Stimulated activated CD4-positive, alpha-beta T cell treated with anti-CD3 and anti-CD28 coated beads, Interleukin-4, amount 100 ng/mL, for 24 hours (primary cell): ENCODE measurements around the gene LRRC27.

Source experiments
- DNase-seq: peaks from one replicate; pipeline ENCODE4 v3.0.0-alpha.2; 2020

Gene LRRC27

DNA sequence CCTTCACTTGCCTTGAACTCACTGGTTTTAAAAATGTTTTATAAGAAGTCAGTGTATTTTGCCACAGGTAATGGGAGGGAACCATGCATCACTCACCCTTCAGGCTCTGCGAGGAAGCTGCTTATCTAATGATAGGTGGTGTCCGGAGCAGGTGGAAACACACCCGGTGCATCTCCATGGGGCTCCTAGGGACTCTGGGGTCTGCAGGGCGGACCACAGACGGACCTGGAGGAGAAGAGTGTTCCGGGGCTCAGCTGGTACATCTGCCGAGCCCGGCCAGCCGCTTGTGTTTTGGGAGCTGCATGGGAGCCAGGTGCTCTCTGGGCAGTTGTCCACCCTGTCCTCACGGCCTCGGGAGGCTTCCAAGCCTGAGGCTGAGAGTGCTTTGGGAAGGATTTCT, 7.3 kb downstream of the LRRC27 start:
- DNase-seq = no peak

DNA sequence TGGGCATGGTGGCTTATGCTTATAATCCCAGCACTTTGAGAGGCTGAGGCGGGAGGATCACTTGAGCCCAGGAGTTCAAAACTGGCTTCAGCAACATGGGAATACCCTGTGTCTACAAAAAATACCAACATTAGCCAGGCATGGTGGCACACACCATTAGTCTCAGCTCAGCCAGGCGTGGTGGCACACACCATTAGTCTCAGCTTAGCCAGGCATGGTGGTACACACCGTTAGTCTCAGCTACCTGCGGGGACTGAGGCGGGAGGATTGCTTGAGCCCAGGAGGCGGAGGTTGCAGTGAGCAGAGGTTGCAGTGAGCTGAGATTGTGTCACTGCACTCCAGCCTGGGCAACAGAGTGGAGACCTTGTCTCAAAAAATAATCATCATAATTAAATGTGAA, 9.0 kb downstream of the LRRC27 start:
- DNase-seq = no peak

DNA sequence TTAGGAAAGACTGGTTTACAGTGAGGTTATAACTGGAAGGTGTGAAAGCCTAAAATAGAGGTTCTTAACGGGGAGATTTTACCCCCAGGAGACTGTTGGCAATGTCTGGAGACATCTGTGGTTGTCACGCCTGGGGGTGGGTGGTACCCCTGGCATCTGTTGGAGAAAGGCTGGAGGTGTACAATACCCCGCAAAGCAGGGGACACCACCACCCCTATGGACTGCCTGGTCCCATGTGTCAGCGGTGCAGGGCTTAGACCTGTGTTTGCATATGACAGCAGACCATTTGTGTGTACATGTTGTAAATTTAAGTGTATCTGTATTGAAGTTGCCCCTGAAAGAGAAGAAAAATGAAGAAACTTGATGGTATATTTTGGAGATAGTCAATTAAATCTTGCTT, 9.8 kb downstream of the LRRC27 start:
- no peak for DNase-seq

DNA sequence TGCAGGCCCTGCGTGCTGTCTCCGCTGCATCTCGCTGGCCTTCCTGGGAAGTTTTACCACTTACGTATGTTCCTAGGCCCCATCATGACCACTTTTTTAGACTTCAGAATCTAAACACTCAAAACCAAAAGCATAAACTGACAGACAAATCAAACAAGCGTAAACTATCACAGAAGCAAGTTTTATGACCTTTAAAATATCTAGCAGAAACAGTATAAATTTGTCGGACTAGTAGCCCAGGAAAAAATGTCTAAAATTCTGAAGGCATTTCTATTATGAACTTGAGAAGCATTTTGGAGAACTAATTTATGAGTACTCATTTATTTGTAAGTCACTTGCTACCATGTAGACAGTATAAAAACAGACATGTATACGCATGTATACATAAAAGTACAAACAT, 10.6 kb downstream of the LRRC27 start:
- DNase-seq = no peak

DNA sequence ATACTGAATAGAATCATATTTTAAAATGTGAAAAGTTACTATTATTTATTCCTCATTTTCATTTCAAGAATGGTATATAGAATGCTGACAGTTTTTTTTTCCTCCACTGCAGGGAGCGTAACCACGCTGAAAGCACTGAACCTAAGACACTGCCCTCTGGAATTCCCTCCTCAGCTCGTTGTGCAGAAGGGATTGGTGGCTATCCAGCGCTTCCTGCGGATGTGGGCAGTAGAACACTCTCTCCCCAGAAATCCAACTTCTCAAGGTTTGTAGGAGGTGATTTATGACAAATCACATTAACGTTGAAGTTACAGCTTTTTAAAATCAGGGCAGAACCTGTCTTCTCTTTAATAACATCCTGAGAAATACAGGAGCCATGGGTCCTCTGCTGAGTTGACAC, 12.4 kb downstream of the LRRC27 start:
- DNase-seq = no peak

DNA sequence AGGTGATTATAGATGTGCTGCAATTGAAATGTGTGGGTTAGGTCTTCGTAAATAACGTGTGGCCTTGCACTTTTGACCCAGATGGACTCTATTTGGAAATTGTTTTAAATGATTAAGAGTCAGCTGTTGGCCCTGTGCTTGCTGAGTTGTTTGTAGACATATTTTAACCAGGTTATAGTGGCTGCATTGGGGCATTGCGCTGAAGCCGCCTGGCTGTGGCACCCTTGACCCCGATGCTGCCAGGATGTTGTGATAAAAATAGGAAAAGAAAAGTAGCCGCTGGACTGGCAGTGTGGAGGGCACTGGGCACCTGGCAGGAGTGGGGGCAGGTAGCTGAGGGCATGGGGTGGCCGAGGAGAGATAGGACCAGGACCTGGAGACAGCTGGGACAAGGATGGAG, 13.4 kb downstream of the LRRC27 start:
- DNase-seq = no peak

DNA sequence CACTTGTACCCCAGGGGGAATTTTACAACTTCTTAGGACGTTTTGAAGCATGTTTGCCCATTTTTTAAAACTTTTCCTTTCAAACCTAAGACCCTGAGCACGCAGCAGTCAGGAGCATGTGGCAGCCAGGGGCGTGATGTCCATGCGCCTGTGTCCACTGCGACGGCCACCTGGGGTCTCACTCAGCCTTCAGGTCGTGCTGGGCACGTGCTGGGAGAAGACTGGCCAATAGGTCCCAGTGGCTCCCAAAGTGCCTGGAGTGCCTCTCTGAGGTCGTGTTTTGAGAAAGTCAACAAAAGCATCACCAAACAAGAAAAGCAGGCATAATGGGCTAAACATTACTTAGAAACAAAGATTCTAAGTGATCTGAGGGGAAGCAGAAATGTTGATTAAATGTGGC, 14.8 kb downstream of the LRRC27 start:
- DNase-seq = no peak

DNA sequence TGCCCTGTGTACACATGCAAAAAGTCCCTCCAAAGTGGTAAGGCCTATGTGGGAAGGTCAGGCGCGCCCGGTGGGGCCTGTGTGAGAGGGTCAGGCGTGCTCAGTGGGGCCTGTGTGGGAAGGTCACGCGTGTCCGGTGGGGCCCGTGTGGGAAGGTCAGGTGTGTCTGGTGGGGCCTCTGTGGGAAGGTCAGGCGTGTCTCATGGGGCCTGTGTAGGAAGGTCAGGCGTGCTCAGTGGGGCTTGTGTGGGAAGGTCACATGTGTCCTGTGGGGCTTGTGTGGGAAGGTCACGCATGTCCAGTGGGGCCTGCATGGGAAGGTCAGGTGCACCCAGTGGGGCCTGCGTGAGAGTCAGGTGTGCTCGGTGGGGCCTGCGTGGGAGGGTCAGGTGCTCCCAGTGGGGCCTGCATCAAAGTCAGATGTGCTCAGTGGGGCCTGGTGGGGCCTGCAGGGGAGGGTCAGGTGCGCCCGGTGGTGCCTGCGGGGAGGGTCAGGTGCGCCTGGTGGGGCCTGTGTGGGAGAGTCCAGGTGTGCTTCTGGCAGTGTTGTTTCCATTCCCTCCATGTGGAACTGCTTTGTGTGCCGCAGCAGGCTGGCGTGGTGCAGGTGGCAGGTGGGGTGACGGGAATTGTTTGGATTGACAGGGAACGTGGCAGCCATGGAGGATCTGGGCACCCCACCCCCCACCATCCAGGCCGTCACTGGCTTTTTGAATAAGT, 15.4 kb downstream of the LRRC27 start:
- no peak for DNase-seq

DNA sequence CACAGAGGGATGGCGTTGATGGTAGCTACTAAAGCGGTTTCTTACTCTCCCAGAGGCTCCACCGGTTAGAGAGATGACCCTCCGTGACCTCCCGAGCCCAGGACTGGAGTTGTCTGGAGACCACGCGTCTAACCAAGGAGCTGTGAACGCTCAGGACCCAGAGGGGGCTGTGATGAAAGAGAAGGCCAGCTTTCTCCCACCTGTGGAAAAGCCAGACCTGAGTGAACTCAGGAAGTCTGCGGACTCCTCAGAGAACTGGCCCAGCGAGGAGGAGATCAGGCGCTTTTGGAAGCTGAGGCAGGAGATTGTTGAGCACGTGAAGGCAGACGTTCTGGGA, 15.9 kb downstream of the LRRC27 start:
- DNase-seq = no peak

DNA sequence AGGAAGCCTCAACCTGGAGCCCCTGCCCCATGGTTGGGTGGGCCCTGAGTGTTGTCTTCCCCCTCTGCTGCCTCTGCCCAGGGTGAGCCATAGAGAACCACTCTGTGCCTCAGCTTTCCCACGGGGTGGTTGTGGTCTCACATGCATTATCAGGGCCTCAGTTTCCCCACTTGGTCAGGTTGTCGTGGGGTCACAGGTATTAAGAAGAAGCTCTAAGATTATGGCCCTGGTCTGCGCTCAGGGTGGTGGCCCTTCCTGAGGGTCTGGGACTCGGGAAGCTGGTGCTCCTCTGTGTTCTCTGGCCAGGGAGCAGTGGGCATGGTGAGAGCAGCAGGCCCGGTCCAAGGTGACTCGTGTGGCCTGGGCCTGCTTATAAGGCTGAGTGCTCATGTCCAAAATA, 17.8 kb downstream of the LRRC27 start:
- DNase-seq = no peak

DNA sequence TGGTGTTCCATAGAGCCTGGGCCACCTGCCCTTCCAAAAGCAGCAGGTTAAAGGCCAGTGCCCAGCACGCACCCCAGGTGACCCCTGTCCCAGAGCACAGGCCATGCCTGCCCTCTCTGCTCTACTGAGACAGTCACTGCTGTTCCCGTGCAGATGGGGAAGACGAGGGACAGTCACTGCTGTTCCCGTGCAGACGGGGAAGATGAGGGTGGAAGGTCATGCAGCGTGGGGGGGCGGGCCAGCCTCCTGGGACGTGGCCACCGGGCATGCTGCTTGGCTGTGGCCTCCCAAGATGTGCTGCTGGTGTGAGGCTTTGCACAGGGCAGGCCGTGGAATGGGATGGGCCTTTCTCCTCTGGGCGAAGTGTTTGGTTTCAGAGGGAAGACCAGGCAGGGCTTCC, 18.4 kb downstream of the LRRC27 start:
- DNase-seq = no peak

DNA sequence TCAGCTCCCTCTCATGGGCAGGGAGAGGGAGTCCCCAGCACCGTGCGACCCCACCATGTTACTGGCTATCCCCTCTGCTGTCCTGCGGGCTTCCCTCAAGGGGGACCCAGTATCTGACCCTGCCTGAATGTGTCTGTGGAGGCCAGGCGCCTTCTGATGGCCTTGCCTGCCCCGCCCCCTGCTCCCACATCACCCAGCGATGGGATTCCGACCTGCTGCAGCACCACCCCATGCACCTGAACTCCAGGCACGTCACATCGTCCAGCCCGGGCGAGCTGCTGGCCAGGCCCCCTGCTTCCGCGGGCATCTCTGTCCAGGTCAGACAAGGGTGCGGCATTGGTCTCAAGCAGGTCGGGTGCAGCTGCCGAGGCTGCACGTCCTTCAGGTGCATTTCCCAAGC, 19.0 kb downstream of the LRRC27 start:
- DNase-seq = no peak

DNA sequence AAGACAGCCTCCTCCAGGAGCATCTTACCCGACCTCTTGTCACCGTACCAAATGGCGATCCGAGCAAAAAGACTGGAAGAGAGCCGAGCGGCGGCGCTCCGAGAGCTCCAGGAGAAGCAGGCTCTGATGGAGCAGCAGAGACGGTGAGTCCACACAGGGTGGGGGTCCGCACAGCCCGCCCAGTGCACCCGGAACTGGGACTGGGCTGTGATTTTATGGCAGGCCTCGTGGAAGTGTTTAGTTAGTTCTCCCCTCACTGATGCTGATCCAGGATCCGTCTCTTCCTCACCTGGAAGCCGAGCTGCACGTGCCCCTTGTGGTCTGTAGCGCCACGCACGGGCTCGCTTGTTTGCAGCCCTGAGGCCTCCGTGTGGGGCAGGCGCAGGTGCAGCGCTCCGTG, 19.6 kb downstream of the LRRC27 start:
- DNase-seq = no peak

DNA sequence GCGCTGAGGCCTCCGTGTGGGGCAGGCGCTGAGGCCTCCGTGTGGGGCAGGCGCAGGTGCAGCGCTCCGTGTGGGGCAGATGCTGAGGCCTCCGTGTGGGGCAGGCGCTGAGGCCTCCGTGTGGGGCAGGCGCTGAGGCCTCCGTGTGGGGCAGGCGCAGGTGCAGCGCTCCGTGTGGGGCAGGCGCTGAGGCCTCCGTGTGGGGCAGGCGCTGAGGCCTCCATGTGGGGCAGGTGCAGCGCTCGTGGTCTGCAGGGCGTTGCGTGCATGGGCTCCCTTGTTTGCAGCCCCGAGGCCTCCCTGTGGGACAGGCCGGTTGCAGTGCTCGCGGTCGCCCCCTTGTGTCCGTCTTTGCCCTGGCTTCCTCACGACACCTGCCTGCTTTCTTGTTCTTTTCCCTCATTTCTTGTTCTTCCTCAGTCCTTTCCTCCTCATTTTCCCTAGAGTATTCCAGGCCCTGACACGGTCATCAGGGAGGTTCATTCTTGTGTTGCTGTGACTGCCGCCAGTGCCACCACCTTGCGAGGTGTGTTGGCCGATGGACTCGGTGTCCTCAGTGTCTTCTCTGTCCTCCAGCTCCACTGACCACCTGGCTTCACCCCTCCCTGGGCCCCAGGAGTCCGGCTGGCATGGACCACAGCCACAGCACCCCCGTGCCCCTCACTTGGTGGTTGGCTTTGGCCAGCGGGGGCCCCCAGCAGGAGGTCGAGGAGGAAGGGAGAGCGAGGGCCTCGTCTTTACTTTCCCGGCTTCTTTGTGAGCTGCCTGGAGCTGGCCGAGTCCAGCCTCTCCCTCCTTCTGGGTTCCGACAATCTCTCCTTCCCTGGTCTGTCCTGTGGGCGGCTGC, 20.7 kb downstream of the LRRC27 start:
- peak; percentile 79 for DNase-seq

DNA sequence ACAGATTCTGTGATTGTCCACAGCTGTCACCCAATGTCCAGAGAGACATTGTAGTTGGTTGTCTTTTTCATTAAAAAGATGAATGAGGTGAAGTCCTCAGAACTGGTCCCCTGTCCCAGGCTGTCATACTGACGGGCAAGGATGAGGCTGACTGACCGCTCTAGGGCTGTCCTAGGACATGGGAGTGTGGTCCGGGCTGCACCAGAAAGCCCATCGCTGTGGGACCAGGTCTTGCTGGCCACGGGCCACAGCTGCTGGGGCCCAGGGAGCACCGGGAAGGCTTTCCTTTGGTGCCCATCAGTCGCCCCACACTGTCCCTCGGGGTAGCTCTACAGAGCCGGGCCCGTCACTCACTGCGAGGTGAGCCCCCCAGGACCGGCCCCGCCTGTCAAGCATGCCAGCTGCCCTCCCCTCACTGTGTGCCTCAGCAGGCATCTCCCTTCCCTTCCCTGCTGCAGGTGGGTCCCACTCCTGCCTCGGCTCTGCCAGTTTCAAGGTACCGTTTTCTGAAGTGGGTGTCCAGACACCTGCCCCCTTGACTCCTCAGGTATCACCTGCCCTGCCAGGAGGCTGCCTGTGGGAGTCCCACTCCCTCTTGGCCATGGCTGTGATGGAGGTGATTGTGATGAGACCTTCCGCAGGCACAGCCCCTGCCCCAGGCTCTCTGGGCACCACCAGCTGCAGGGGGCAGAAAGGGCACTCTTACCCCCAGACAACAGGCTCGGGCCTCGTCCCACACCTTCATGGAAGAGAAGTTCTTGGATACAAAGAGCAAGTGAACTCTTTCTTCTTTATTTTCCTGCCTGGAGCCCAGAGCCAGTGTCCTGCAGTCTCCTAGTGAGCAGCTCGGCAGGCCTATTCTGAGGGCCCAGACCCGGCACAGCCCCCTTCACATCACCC, 21.7 kb downstream of the LRRC27 start:
- no peak for DNase-seq

DNA sequence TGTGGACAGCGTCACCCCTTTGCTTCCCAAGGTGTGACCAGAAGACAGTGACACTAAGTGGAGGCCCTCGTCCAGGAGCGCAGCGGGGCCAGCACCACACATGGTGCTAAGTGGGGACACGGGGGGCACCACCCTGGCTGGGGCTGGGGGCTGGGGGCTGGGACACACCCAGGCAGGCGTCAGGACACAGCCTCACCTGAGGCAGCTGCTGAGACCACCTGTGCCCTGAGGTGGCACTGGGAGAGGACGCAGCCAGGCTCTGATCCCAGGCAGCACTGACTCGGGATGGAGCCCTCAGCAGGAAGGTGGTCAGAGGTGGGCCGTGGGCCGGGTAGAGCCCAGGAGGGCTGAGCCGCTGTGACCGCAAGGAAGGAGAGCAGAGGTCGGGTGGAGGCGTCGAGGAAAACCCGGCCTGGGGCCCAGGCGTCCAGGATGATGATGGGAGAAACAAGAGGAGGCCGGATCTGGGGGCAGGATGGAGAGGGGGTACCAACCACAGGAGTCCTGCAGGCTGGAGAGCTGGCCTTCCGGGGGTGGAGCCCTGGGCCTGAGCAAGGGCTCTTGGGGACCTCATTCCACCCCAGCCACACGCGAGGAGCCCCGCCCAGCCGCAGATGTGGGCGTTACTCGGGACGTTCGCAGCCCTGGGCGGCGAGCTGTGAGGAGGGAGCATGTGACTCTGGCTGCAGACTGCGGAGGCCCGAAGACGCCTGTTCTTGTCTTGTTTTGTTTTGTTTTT, 22.5 kb downstream of the LRRC27 start:
- no peak for DNase-seq

DNA sequence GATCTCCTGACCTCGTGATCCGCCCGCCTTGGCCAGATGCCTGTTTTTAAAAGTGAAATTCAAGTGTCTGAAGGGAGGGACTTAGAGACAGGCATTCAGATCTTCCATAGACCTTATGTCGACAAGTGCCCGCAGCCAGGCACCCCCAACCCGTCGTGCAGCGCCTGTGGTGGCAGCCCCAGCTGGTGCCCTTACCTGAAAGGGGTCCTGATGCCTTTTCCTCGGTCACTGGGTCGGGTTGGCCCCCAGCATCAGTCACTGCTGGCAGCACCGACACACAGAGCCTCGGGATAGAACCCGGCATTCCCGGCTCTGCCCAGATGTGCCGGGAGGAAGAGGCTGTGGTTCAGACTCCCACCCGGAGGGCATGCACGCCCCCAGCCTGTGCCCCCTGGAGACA, 23.3 kb downstream of the LRRC27 start:
- no peak for DNase-seq

DNA sequence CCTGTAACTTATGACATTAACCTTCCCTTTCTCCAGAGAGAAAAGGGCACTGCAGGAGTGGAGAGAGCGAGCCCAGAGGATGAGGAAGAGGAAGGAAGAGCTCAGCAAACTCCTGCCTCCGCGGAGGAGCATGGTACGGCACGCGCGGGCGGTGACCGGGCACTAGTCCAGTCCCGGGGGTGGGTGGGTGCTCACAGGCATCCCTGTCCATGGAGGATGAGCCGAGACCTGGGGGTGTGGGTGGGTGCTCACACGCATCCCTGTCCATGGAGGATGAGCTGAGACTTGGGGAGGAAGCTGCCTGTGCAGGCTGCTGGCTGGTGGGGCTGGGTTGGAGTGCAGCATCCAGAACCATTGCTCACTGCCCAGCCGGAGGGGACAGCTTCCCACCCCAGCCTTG, 23.8 kb downstream of the LRRC27 start:
- no peak for DNase-seq

DNA sequence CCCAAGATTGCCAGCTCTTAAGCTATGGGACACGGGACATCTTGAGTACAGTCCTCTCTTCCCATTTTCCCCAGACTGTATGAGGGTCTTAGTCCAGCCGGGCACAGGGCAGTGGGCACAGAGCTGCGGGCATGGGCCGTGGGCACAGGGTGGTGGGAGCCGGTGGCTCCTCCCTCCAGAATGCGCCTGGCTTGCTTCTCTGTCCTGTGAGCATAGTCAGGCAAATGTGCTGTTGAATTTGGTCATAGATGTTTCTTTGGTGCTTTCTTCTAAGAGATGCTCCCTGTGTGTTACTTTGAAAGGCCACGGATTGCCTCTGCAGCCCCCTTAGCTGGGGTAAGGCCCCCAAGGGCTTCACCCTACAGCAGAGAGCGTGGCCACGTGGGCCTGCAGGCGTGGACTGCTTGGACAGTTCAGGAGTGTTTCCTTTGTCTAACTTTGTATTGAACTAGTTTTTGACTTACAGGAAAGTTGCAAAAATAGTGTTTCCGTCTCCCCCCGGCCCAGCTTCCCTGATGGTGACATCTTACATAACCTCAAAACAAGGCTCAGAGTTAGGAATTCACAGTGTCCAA, 24.7 kb downstream of the LRRC27 start:
- DNase-seq = no peak

DNA sequence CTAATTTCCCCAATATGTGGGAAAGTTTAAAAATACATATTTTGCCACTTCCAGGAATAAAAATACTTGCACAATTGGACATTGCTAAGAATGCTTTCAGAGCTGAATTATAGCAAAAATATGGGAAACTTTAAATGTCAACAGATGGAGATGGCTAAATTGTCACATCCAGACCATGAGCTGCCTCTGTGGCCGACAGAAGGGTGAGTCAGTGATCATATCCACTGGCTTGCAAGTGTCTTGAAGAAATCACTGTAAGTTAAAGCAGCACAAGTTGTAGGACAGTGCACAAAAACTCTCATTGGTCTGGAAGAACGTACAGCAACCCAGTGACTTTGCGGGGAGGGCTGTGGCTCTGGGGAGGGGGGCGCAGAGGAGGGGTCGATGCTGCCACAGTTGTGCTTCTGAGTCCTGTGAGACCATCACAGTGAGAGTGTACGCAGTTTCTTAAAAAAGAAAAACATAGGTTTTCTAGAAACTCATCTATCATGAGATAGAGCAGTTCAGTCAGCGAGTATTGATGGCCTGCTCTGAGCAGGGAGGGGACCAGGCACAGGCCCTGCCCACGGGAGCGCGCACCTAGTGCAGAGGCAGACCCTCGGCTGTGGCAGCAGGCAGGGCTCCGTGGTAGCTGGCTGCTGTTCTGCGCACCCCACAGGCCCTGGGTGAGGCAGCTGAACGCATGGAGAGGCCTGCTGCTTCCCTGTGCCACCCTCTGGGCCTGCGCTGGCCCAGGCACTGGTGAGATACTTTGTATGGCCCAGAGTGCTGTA, 25.5 kb downstream of the LRRC27 start:
- DNase-seq = no peak

DNA sequence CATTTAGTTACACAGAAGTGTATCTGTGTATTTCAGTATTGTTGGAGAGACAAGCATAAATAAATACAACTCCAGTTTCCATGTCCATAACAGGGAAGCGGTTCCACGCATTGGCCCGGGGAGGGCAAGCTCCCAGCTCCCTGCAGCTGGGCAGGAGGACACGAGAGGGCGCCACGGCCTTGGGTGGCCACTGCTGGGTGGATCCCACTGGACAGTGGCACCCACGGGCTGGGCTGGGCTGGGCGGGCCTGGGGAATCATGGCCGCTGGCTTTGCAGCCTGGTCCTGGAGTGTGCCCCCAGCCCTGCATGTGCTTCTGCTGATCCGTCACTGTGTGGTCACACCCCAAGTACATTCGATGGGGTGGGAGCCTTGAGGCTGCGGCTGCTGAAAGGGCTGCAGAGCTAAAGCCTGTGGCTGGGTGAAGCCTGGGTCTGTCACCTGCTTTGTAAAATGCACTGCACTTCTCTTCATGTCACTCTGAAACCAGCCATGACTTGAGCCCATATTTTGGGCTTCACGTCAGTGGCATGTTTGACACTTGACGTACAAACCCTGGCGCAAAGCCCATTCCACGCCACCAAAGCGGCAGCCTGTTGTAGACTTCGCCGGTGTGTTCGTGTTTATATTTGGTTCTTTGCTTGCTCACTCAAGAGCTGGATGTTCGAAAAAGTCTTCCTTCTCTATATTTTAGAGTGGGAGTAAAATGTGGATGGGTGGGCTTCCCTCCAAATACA, 27.5 kb downstream of the LRRC27 start:
- DNase-seq = no peak
